ENCODE results near the gene IGSF23. TPM values are rescaled to one million over a fixed set of nuclear protein-coding genes. Genes with fewer than 3 reads are reported as not detected.

The IGSF23 gene
- total RNA-seq, 1 experiment from 2014 or later: not detected

DNA sequence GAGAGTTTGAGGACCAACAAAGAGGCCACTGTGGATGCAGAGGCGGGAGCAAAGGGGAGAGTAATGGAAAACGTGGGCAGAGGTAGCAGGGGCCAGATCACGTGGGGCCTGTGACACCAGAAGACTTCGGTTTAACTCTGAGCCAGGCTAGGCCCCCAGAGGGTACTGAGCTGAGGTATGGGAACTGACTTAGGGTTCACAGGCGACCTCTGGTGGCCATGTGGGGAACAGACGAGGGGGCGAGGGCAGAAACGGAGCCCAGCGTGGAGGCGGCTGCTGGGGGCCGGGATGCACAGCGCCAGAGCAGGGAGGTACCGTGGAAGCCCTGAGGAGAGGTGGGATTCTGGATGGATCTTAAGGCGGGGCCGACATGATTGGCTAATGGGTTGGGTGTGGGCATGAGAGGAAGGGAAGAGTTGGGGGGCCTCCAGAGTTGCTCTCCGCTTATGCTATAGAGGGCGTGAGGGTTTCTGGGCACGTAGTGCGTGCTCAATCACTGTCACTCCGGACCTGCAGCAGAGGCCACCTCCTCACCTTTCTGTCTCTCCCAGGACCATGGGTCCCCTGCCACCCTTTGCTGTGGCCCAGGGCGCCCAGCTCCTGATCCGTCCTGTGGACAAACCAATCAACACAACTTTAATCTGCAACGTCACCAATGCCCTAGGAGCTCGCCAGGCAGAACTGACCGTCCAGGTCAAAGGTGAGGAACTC lies 44.0 kb downstream of the IGSF23 start:
- no TSS peak for BruUV-seq (replicated peaks)
- intact Hi-C loops (cut with micrococcal nuclease; ENCODE audit: unreplicated experiment): loop anchor here (1.0 kb wide), 1 partner anchor 86 kb away; no protein-coding TSS in a partner anchor
- Histone ChIP-seq H3K4me1 (ENCODE audit: insufficient read depth, low read length, poor library complexity, severe bottlenecking) (peaks cover 4% of the 10 kb centered on the region), H3K27ac (ENCODE audit: low read depth, low read length, poor library complexity, severe bottlenecking) (no peak overlapping the region), H3K4me3 (ENCODE audit: low read depth, low read length, poor library complexity, severe bottlenecking) (no peak overlapping the region), H3K9me3 (ENCODE audit: low read depth, low read length, poor library complexity, severe bottlenecking) (no peaks in the 10 kb centered on the region), H3K36me3 (ENCODE audit: insufficient read depth, low read length, poor library complexity, severe bottlenecking) (peaks cover 68% of the 10 kb centered on the region), H3K27me3 (replicated peaks; ENCODE audit: insufficient read depth, low read depth, low read length, poor library complexity) (no peaks in the 10 kb centered on the region)
- peak; percentile 85 for DNase-seq (ENCODE audit: low spot score)
- ChIA-PET CTCF (interaction anchor here (0.5 to 2.5 kb wide), 7 partner anchors 9 to 340 kb away, joined by 3 to 38 read pairs (median 6); partner anchors contain the start of gene PVR), POLR2A (ENCODE audit: low non-redundant PET) (no interaction called here)
- TF ChIP-seq EZH2 (IDR thresholded peaks at IDR 0.05; ENCODE audit: borderline replicate concordance, low read depth, low read length, poor library complexity, severe bottlenecking): no peak
- TF ChIP-seq, protein P1, sequence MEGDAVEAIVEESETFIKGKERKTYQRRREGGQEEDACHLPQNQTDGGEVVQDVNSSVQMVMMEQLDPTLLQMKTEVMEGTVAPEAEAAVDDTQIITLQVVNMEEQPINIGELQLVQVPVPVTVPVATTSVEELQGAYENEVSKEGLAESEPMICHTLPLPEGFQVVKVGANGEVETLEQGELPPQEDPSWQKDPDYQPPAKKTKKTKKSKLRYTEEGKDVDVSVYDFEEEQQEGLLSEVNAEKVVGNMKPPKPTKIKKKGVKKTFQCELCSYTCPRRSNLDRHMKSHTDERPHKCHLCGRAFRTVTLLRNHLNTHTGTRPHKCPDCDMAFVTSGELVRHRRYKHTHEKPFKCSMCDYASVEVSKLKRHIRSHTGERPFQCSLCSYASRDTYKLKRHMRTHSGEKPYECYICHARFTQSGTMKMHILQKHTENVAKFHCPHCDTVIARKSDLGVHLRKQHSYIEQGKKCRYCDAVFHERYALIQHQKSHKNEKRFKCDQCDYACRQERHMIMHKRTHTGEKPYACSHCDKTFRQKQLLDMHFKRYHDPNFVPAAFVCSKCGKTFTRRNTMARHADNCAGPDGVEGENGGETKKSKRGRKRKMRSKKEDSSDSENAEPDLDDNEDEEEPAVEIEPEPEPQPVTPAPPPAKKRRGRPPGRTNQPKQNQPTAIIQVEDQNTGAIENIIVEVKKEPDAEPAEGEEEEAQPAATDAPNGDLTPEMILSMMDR (conservative IDR thresholded peaks at IDR 0.05; ENCODE audit: low read depth, low read length): peak; percentile 95

- H3K36me3 ChIP-seq (ENCODE audit: insufficient read depth, low read length, poor library complexity, severe bottlenecking): peaks cover 63% of the 10 kb centered on the region
- peaks cover 4% of the 10 kb centered on the region for H3K4me1 ChIP-seq (ENCODE audit: insufficient read depth, low read length, poor library complexity, severe bottlenecking)
- peak; percentile 22 for DNase-seq (ENCODE audit: low spot score)
- no peaks in the 10 kb centered on the region for H3K27me3 ChIP-seq (replicated peaks; ENCODE audit: insufficient read depth, low read depth, low read length, poor library complexity)
- H3K9me3 ChIP-seq (ENCODE audit: low read depth, low read length, poor library complexity, severe bottlenecking): no peaks in the 10 kb centered on the region
- TF ChIP-seq, protein P1 (conservative IDR thresholded peaks at IDR 0.05; ENCODE audit: low read depth, low read length): no peak
- no peak for TF ChIP-seq EZH2 (IDR thresholded peaks at IDR 0.05; ENCODE audit: borderline replicate concordance, low read depth, low read length, poor library complexity, severe bottlenecking)
- intact Hi-C loops (cut with micrococcal nuclease; ENCODE audit: unreplicated experiment): no loop called here
- ChIA-PET CTCF (interaction anchor here (2.5 kb wide), 1 partner anchor 87 kb away, joined by 38 read pairs; no protein-coding TSS in a partner anchor), POLR2A (ENCODE audit: low non-redundant PET) (no interaction called here)
- no TSS peak for BruUV-seq (replicated peaks)
- no peak overlapping the region for H3K4me3 ChIP-seq (ENCODE audit: low read depth, low read length, poor library complexity, severe bottlenecking)
- H3K27ac ChIP-seq (ENCODE audit: low read depth, low read length, poor library complexity, severe bottlenecking): no peak overlapping the region
Observed at GRCh38 chr19:44658069-44658733, 44.8 kb downstream of the IGSF23 start.

DNA sequence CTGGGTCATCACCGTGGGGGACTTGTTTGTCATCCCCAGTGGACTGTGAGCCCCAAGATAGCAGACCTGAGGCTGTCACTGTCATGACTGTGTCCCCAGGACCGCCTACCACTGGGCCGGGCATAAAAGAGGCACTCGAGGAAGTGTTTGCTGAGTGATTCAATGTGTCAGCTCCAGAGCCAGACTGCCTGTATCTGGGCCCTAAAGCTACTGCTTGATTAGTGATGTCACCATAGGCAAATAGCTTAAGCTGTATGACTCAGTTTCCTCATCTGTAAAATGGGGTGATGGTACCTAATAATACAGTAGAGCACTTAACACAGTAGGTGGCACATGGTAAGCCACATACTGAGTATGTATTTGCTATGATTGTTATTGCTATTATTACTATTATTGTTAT lies 46.7 kb downstream of the IGSF23 start:
- no peak for TF ChIP-seq EZH2 (IDR thresholded peaks at IDR 0.05; ENCODE audit: borderline replicate concordance, low read depth, low read length, poor library complexity, severe bottlenecking)
- TF ChIP-seq, protein P1 (conservative IDR thresholded peaks at IDR 0.05; ENCODE audit: low read depth, low read length): no peak
- ChIA-PET CTCF (interaction anchor here (1.3 kb wide), 1 partner anchor 89 kb away, joined by 3 read pairs; no protein-coding TSS in a partner anchor), POLR2A (ENCODE audit: low non-redundant PET) (no interaction called here)
- no peak overlapping the region for H3K27ac ChIP-seq (ENCODE audit: low read depth, low read length, poor library complexity, severe bottlenecking)
- H3K4me1 ChIP-seq (ENCODE audit: insufficient read depth, low read length, poor library complexity, severe bottlenecking): peaks cover 4% of the 10 kb centered on the region
- no peak for DNase-seq (ENCODE audit: low spot score)
- no peak overlapping the region for H3K4me3 ChIP-seq (ENCODE audit: low read depth, low read length, poor library complexity, severe bottlenecking)
- H3K36me3 ChIP-seq (ENCODE audit: insufficient read depth, low read length, poor library complexity, severe bottlenecking): peaks cover 48% of the 10 kb centered on the region
- H3K9me3 ChIP-seq (ENCODE audit: low read depth, low read length, poor library complexity, severe bottlenecking): no peaks in the 10 kb centered on the region
- no TSS peak for BruUV-seq (replicated peaks)
- H3K27me3 ChIP-seq (replicated peaks; ENCODE audit: insufficient read depth, low read depth, low read length, poor library complexity): no peaks in the 10 kb centered on the region
- intact Hi-C loops (cut with micrococcal nuclease; ENCODE audit: unreplicated experiment): no loop called here
